Activated naive CD4-positive, alpha-beta T cell (primary cell): Measurements from ENCODE around the gene GPR161.
"Not testable (repeated sequence)": the region's sequence is repeated elsewhere in the genome, so short reads cannot be mapped to it uniquely, and the experiment has no call there.

ENCODE experiments used
- DNase-seq, 4 experiments: peaks; one replicate each; lab custom pipeline; 2025; lab: John Stamatoyannopoulos, UW

Gene GPR161

GRCh38 chr1:168136709-168137514, at the start of gene GPR161:
TSS of gene GPR161 (minus strand) at chr1:168136930. CDS start at chr1:168104850, 32,080 bp downstream.
- peak in 1 of 4 experiments; percentile 14 for DNase-seq

GRCh38 chr1:168181063-168181720, 44.5 kb upstream of the GPR161 start:
- not testable (repeated sequence) for DNase-seq

GRCh38 chr1:168180148-168180524, 43.4 kb upstream of the GPR161 start:
- no peak for DNase-seq

- no peak for DNase-seq
Measured at GRCh38 chr1:168179438-168180147, 42.9 kb upstream of the GPR161 start.

GRCh38 chr1:168178638-168179437, 42.1 kb upstream of the GPR161 start, which contains the start of gene TIPRL:
TSS of gene TIPRL (plus strand) at chr1:168178962. CDS start at chr1:168179078, 116 bp downstream.
- peak; percentile 79 to 90 (median 82) for DNase-seq

- no peak for DNase-seq
Measured at GRCh38 chr1:168178227-168178637, 41.5 kb upstream of the GPR161 start.

GRCh38 chr1:168172250-168172915, 35.7 kb upstream of the GPR161 start:
- DNase-seq: no peak

DNA sequence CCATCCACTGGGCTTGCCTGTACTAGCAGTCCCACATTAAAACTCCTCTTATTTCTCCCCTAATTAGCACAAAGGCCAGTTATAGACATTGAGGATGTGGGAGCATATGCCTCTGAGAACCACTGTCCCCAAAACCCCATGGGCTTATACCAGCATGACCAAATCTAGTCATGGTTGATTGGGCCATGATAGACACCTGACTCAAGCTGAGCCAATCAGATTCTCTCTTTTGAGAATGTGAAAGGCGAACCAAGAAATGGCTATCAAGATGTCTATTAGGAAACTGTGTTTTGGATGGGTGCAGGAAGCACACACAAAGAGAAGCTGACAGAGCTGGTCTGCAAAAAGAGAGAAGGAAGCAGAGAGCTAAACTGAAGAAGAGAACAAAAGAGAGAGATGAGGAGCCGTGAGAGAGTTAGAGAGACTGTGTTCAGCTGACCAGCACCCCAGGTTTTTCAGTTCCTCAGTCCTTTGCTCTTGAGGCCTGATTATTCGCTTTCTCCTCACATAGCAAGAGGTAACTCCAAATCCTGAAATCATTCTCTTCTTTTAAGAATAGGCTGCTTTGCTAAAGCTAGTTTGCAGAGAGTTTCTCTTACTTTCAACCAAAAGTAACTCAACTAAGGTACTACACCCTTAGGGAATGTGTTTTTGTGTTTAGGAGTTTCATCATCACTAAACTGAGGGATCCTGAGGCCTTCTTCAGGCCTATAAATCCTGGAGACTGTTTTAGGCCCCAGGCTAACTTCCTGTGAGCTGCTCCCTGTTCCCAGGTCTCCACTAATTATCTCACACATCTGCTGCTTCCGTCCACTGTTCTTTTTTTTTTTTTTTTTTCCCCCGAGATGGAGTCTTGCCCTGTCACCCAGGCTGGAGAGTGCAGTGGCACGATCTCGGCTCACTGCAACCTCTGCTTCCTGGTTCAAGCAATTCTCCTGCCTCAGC, 34.1 kb upstream of the GPR161 start:
- no peak for DNase-seq

DNA sequence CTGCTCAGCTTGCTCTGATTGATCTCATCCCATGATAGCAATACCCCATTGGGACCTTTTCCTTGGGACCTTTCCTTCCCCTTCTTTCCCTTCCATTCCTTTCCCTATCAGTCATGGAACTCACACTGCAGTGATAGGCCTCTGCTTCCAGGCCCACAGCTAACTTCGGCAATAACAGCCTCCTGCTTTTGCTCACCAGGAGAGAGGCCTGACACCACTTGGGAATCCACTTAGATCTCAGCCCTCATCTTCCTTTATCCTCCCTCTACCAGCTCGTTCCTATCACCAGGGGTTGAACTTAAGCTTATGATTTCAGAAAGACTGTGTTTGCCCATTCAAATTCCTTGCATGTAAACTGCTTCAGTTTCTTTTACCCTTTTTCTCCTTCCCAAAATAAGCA, 31.1 kb upstream of the GPR161 start:
- no peak for DNase-seq

GRCh38 chr1:168164771-168165170, 28.0 kb upstream of the GPR161 start:
- no peak for DNase-seq

DNA sequence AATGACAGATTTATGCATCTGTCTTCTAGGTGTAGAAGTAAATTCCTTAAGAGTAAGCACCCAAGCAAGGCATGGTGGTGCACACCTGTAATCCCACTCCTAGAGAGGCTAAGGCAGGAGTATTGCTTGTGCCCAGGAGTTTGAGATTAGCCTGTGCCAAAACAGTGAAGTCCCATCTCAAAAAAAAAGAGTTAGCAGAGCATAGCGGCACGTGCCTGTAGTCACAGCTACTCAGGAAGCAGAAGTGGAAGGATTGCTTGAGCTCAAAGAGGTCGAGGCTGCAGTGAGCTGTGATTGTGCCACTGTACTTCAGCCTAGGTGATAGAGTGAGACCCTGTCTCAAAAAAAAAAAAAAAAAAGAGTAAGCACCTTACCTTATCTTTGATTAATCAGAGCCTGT, 26.9 kb upstream of the GPR161 start:
- no peak for DNase-seq

DNA sequence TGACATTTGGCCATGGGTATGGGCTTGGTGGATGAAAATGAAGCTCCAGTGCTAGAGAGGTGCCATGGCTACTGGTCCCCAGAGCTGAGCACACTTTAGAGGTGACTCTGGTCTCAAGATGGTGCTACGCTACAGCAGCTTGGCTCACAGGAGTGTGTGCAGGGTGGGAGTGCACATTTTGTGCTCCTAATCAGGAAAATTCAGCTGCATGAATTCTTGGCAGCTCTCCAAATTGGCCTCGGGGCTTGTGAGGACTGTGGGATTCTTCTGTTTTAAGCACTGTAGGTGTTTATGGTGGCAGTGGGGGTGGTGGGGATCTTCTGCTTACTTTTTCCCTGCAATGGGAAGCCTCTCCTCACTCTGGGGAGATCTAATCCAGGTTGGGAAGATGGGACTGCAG, 24.7 kb upstream of the GPR161 start:
- no peak for DNase-seq

DNA sequence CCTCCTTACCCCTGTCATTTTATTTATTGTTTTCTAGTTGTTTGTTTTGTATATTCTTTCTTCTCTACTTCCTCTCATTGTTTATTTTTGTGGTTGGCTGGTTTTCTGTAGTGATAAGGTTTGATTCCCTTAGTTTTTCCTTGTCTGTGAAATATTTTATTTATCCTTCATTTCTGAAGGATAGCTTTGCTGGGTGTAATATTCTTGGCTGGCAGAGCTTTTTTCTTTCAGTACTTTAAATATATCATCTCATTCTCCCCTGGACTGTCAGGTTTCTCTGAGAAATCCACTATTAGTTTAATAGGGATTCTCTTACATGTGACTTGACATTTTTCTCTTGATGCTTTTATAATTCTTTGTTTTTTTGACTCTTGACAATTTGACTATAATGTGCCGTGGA, 23.2 kb upstream of the GPR161 start:
- no peak for DNase-seq

DNA sequence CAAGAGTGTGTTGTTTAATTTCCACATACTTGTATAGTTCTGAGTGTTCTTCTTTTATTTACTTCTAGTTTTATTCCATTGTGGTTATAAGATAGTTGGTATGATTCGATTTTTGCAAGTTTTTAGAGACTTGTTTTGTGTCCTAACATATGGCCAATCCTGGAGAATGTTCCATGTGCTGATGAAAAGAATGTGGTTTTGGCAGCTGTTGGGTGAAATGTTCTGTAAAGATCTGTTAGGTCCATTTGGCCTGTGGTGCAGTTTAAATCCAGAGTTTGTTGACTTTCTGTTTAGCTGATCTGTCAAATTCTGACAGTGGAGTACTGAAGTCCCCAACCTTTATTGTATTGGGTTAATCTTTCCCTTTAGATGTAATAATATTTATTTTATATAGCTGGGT, 22.5 kb upstream of the GPR161 start:
- no peak for DNase-seq

GRCh38 chr1:168157638-168158037, 20.9 kb upstream of the GPR161 start:
- DNase-seq: no peak

GRCh38 chr1:168155910-168156309, 19.2 kb upstream of the GPR161 start:
- DNase-seq: no peak

GRCh38 chr1:168154707-168155106, 18.0 kb upstream of the GPR161 start:
- DNase-seq: not testable (repeated sequence)

DNA sequence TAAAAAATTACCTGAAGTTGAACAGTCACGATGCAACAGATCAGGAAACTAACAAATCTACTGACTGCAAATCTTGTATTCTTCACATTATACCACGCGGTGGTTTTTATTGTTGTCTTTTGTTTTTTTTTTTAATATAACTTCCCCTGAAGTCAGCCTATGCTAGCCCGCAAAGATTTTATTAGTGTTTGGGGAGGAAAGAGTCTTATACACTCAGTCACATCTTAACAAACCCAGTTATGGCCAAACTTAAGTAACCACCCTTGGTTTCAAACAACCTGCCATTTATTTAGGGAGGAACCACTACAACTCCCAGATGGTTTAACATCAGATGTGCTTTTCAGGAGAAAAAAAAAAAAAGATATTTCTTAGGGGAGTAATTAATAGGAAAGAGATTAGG, 15.2 kb upstream of the GPR161 start:
- no peak for DNase-seq

DNA sequence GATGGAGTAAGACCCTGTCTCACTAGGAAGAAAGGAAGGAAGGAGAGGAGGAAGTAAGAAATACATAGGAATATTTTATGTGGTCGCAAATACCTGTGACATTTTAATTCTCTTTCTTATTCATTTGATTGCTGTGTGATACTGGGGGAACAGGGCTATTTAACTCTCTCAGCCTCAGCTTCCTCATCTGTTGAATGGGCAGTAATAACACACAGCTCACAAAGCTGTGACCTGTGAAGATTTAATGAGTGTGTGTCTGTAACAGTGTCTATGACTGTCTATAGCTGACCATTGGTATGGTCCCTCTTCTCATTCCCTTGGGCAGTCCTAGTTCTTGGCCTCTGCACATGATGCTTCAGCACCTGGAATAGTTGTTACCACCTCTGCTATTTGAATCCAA, 13.6 kb upstream of the GPR161 start:
- no peak for DNase-seq

DNA sequence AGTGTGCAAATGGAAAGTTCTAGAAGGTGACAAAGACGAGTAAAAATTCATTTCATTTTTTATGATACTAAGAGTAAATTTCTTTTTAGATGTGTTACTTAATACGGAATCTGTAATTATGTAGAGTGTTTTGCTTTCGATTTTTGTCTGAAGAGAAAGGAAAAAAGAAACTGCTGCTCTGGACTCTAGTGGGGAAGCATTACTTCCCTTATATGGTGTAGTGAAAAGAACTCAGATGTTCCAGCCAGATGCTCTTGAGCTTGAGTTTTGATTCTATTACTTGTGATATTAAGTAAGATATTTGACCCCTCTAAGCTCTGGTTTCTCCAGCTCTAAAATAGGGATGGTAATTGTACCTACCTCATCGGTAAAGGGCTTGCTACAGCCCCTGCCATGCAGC, 12.2 kb upstream of the GPR161 start:
- DNase-seq: no peak
